GM19328 (cell line): ENCODE results near the gene LCN2.

Source experiments
- ATAC-seq: cut with Tn5 transposase; IDR thresholded peaks from one replicate; pipeline ENCODE4 v1.9.1; 2021; ENCODE audit warnings: mild to moderate bottlenecking, moderate library complexity; ENCODE audit not compliant: unreplicated experiment

LCN2 gene

GRCh38 chr9:128114326-128115186 lies 34.7 kb upstream of the LCN2 start:
- no peak for ATAC-seq

- ATAC-seq, result no peak
Measured at GRCh38 chr9:128115187-128116103, 33.8 kb upstream of the LCN2 start.

- no peak for ATAC-seq
Measured at GRCh38 chr9:128116104-128117083, 32.9 kb upstream of the LCN2 start.

GRCh38 chr9:128117613-128118471 lies 31.4 kb upstream of the LCN2 start:
- peak; percentile 50 for ATAC-seq

GRCh38 chr9:128118472-128118857 lies 30.8 kb upstream of the LCN2 start:
- no peak for ATAC-seq

GRCh38 chr9:128118971-128119665 lies 30.1 kb upstream of the LCN2 start:
- no peak for ATAC-seq

GRCh38 chr9:128120061-128120740 lies 29.1 kb upstream of the LCN2 start:
- no peak for ATAC-seq

- no peak for ATAC-seq
Measured at GRCh38 chr9:128120741-128121465, 28.4 kb upstream of the LCN2 start.

- ATAC-seq, result no peak
Measured at GRCh38 chr9:128121466-128121810, 27.8 kb upstream of the LCN2 start.

- ATAC-seq, result no peak
Measured at GRCh38 chr9:128121924-128122808, 27.1 kb upstream of the LCN2 start.

GRCh38 chr9:128122809-128123175 lies 26.5 kb upstream of the LCN2 start:
- no peak for ATAC-seq

- no peak for ATAC-seq
Measured at GRCh38 chr9:128123451-128124080, 25.7 kb upstream of the LCN2 start.

- no peak for ATAC-seq
Measured at GRCh38 chr9:128124451-128124850, 24.8 kb upstream of the LCN2 start.

- ATAC-seq, result no peak
Measured at GRCh38 chr9:128124873-128125579, 24.2 kb upstream of the LCN2 start.

GRCh38 chr9:128125580-128126354 lies 23.5 kb upstream of the LCN2 start:
- ATAC-seq, result no peak
